Transverse colon (tissue), 4 donors: ENCODE measurements around the gene SCYGR4. TPM values are rescaled to one million over a fixed set of nuclear protein-coding genes. Genes with fewer than 3 reads are reported as not detected.

ENCODE experiments used
- DNase-seq: peaks from one replicate; pipeline ENCODE4 v3.0.0-alpha.2; 2019
- H3K27ac ChIP-seq, 4 donors: fragments of 200-600 bp; sonication (generic); 2 replicates each; pipeline ENCODE4 v1.5.1; 2016 to 2018; ENCODE audit warnings: inconsistent platforms in 4 of 4
- H3K27me3 ChIP-seq: fragments of 200-600 bp; sonication (generic); 2 replicates; pipeline ENCODE4 v1.5.1; 2017; ENCODE audit warnings: inconsistent platforms
- H3K36me3 ChIP-seq, 4 donors: fragments of 200-600 bp; sonication (generic); 2 replicates each; pipeline ENCODE4 v1.5.1; 2017 to 2019; ENCODE audit warnings: inconsistent platforms in 4 of 4
- H3K4me1 ChIP-seq, 4 donors: fragments of 200-600 bp; sonication (generic); 2 replicates each; pipeline ENCODE4 v1.5.1; 2017 to 2020; ENCODE audit warnings: inconsistent platforms in 4 of 4
- H3K4me3 ChIP-seq, 4 donors: fragments of 200-600 bp; sonication (generic); 1 replicate in 1 of 4; 2 replicates in 3 of 4; pipeline versions ENCODE4 v1.5.1 to v1.6.1; 2017 to 2019; ENCODE audit warnings: inconsistent platforms in 4 of 4
- H3K9me3 ChIP-seq, 2 donors: fragments of 200-600 bp; sonication (generic); 2 replicates each; pipeline ENCODE4 v1.5.1; 2017 to 2019; ENCODE audit warnings: inconsistent platforms in 2 of 2
- CTCF ChIP-seq, 5 experiments: fragments of 200-600 bp in 3 of 5; fragments of 450-650 bp in 2 of 5; sonication (generic) in 3 of 5; IDR thresholded peaks; 1 replicate in 2 of 5; 2 replicates in 3 of 5; pipeline ENCODE4 v1.5.1; 2016 to 2017; ENCODE audit warnings: antibody characterized with exemption in 5 of 5, inconsistent platforms in 3 of 5, mild to moderate bottlenecking in 2 of 5, moderate library complexity in 1 of 5
- EP300 ChIP-seq: sonication (generic); formaldehyde crosslinking; IDR thresholded peaks from one replicate; pipeline ENCODE4 v1.6.1; 2017; ENCODE audit warnings: antibody characterized with exemption, low read depth
- POLR2A ChIP-seq: fragments of 450-650 bp; IDR thresholded peaks from one replicate; pipeline ENCODE4 v1.6.1; 2016; ENCODE audit warnings: antibody characterized with exemption, mild to moderate bottlenecking, moderate library complexity
- POLR2AphosphoS5 ChIP-seq, 3 donors: sonication (generic); formaldehyde crosslinking; IDR thresholded peaks; one replicate each; pipeline ENCODE4 v1.6.1; 2016; ENCODE audit warnings: antibody characterized with exemption in 3 of 3
- WGBS, 2 donors: methylation state at CpG; one replicate each; pipeline ENCODE4 v1.1.5; 2018; ENCODE audit warnings: low coverage in 1 of 2; 5-methylcytosine and 5-hydroxymethylcytosine counted together
- in situ Hi-C, 4 donors: fragments of 200-750 bp; cut with MboI; loops; one replicate each; pipeline versions ENCODE4 v1.15.0 to v1.15.1; 2017; ENCODE audit warnings: low sequenced_read_pairs in 3 of 4, low pct_ligation_motif_present in 1 of 4, low pct_unique_long_range_greater_than_20kb in 1 of 4
- intact Hi-C: fragments of 100-400 bp; cut with DNase I; formaldehyde crosslinking; loops from one replicate; pipeline ENCODE4 v1.15.1; 2023; ENCODE audit warnings: low total_unique reads
- total RNA-seq, 4 donors: library from RNA; depleted of rRNA; stranded (reverse); fragments of >200 nt; gene quantifications; one replicate each; pipeline ENCODE4 v1.1.0, GENCODE V29; 2016

Gene SCYGR4
- total RNA-seq, 4 donors from 2014 or later = not detected

GRCh38 chr2:227614246-227614645 lies 3.1 kb upstream of the SCYGR4 start:
- no peak for DNase-seq
- no peaks in the 10 kb centered on the region for H3K36me3 ChIP-seq
- in situ Hi-C loops = no loop called here
- no peaks in the 10 kb centered on the region for H3K4me1 ChIP-seq
- H3K27ac ChIP-seq = no peak overlapping the region
- H3K9me3 ChIP-seq = no peaks in the 10 kb centered on the region
- H3K4me3 ChIP-seq = no peak overlapping the region
- TF ChIP-seq POLR2AphosphoS5 (IDR thresholded peaks at IDR 0.05) = no peak
- intact Hi-C loops = no loop called here
- 95 to 100% methylated on average over 1 to 4 of the region's 4 CpGs for WGBS, 2 donors
- no peaks in the 10 kb centered on the region for H3K27me3 ChIP-seq

GRCh38 chr2:227614740-227615139 lies 2.6 kb upstream of the SCYGR4 start, which contains the start of gene SCYGR3:
SCYGR3 (minus strand) TSS chr2:227614840; CDS start chr2:227614840, 0 bp downstream.
- H3K27ac ChIP-seq = no peak within 1 kb of the TSS

GRCh38 chr2:227615181-227615580 lies 2.1 kb upstream of the SCYGR4 start:
- H3K4me1 ChIP-seq = no peaks in the 10 kb centered on the region
- H3K4me3 ChIP-seq = no peak overlapping the region
- 81 to 87% methylated on average over 4 of the region's 4 CpGs for WGBS, 2 donors
- TF ChIP-seq POLR2A (no peak), CTCF (IDR thresholded peaks at IDR 0.05) (no peak), EP300 (no peak), POLR2AphosphoS5 (IDR thresholded peaks at IDR 0.05) (no peak)
- no peak for DNase-seq
- intact Hi-C loops (no loop called here), in situ Hi-C loops (no loop called here)
- no peaks in the 10 kb centered on the region for H3K36me3 ChIP-seq
- H3K27ac ChIP-seq = no peak overlapping the region
- H3K9me3 ChIP-seq = no peaks in the 10 kb centered on the region
- no peaks in the 10 kb centered on the region for H3K27me3 ChIP-seq

More at GRCh38 chr2:227614740-227615139, 2.6 kb upstream of the SCYGR4 start, which contains the start of gene SCYGR3:
- H3K4me1 ChIP-seq = no peaks in the 10 kb centered on the region
- 79% methylated on average over 2 of the region's 4 CpGs; no CpG with 5 or more reads in 1 of the 2 donors for WGBS, 2 donors
- intact Hi-C loops = no loop called here
- H3K4me3 ChIP-seq = no peak within 1 kb of the TSS
- in situ Hi-C loops = no loop called here
- no peaks in the 10 kb centered on the region for H3K9me3 ChIP-seq
- no peak for DNase-seq
- H3K36me3 ChIP-seq = no peaks in the 10 kb centered on the region
- no peaks in the 10 kb centered on the region for H3K27me3 ChIP-seq
- TF ChIP-seq CTCF (IDR thresholded peaks at IDR 0.05) (no peak), EP300 (no peak), POLR2AphosphoS5 (IDR thresholded peaks at IDR 0.05) (no peak), POLR2A (no peak)

GRCh38 chr2:227615906-227616305 lies 1.4 kb upstream of the SCYGR4 start:
- H3K27me3 ChIP-seq = no peaks in the 10 kb centered on the region
- in situ Hi-C loops (no loop called here), intact Hi-C loops (no loop called here)
- no peaks in the 10 kb centered on the region for H3K4me1 ChIP-seq
- H3K36me3 ChIP-seq = no peaks in the 10 kb centered on the region
- WGBS, 2 donors = 75 to 86% methylated on average over 3 to 5 of the region's 5 CpGs
- TF ChIP-seq POLR2A = no peak
- TF ChIP-seq CTCF (IDR thresholded peaks at IDR 0.05) = no peak
- no peak for TF ChIP-seq POLR2AphosphoS5 (IDR thresholded peaks at IDR 0.05)
- TF ChIP-seq EP300 = no peak
- no peak overlapping the region for H3K27ac ChIP-seq
- no peak for DNase-seq
- no peaks in the 10 kb centered on the region for H3K9me3 ChIP-seq
- no peak overlapping the region for H3K4me3 ChIP-seq

GRCh38 chr2:227616631-227617030 lies 667 bp upstream of the SCYGR4 start:
- 43 to 72% methylated on average over 1 to 4 of the region's 4 CpGs for WGBS, 2 donors
- in situ Hi-C loops = no loop called here

More at GRCh38 chr2:227616631-227617030, 667 bp upstream of the SCYGR4 start:
- Histone ChIP-seq H3K36me3 (no peaks in the 10 kb centered on the region), H3K9me3 (no peaks in the 10 kb centered on the region), H3K4me1 (no peaks in the 10 kb centered on the region), H3K27me3 (no peaks in the 10 kb centered on the region), H3K27ac (no peak overlapping the region), H3K4me3 (no peak overlapping the region)
- no peak for DNase-seq
- TF ChIP-seq CTCF (IDR thresholded peaks at IDR 0.05) (no peak), POLR2A (no peak), POLR2AphosphoS5 (IDR thresholded peaks at IDR 0.05) (no peak), EP300 (no peak)
- intact Hi-C loops = no loop called here
